GM08714 (cell line): Measurements from ENCODE around the gene RRAGD.

Experiments
- H3K4me3 ChIP-seq: fragments of 200-500 bp; sonication (Bioruptor generic); 2 replicates; pipeline ENCODE4 v1.5.1; 2014; ENCODE audit warnings: mild to moderate bottlenecking, low read length, inconsistent platforms
- ZNF274 ChIP-seq: IDR thresholded peaks from 2 replicates; pipeline ENCODE4 v1.6.1; 2012; ENCODE audit warnings: mild to moderate bottlenecking, low read depth, low read length

RRAGD gene

DNA sequence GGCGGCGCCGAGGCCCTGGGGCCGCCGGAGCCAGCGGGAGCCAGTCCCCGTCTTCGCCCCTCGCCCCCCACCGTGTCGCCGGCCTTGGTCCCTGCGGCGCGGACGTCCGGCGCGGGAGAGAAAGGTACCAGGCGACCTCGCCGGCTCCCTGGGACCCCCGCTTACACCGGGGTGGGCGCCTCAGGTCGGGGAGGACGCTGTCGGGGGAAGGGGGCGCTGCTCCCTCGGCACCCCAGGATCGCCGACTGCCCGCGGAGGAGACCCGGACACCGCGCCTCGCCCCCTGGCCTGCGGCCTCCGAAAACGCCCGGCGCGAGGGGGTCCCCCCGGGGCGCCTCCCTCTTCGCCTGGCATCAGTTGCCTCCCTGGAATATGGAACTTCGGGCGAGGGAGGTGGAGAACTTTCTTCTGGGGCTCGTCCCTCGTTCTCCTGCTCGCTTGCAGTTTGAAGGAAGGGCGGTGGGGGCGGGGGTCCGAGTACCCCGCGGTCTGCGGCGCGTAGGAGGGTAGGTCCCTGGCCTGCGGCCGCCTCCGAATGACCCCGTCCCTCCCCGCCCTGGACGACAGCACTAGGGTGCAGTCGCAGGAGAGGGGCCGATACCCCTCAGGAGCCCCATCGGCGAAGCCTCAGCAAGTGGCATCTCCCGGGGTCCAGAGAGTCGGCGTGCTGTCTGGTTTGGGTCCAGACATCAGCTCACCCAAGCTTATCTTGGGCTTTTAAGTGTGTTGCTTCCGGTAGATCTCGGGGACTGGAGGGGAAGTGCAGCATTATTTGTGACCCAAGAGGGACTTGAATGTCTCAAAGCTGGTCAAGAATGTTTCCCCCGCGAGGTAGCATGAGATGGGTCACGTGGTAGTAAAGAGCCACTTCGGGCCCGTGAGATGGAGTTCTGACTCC is 21.4 kb upstream of the RRAGD start:
- peak overlapping the region; percentile 65 for H3K4me3 ChIP-seq
- no peak for TF ChIP-seq ZNF274

DNA sequence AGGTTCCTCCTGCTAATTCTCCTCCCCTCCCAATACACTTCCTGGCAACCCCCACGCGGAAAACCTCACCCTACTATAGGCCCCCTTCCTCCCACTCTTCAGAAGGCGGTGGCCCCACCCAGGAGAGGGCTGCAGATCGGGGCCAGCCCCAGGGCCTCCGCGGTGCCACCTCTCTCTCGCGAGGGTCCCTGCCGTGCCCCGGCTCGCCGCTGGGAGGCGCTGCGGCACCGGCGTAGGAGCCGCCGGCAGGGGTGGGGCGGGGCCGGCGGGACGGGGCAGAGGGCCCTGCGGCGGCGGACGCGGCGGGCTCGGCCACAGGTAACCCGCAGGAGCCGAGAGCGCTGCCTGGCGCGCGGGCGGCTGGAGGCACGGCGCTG is 20.8 kb upstream of the RRAGD start, which contains the start of gene ANKRD6:
Gene ANKRD6, plus strand, starts transcription at position 278 of the 377 bp plus-strand sequence. CDS start 133,825 bp downstream, outside the sequence.
- H3K4me3 ChIP-seq = peak within 1 kb of the TSS; percentile 65
- no peak for TF ChIP-seq ZNF274

DNA sequence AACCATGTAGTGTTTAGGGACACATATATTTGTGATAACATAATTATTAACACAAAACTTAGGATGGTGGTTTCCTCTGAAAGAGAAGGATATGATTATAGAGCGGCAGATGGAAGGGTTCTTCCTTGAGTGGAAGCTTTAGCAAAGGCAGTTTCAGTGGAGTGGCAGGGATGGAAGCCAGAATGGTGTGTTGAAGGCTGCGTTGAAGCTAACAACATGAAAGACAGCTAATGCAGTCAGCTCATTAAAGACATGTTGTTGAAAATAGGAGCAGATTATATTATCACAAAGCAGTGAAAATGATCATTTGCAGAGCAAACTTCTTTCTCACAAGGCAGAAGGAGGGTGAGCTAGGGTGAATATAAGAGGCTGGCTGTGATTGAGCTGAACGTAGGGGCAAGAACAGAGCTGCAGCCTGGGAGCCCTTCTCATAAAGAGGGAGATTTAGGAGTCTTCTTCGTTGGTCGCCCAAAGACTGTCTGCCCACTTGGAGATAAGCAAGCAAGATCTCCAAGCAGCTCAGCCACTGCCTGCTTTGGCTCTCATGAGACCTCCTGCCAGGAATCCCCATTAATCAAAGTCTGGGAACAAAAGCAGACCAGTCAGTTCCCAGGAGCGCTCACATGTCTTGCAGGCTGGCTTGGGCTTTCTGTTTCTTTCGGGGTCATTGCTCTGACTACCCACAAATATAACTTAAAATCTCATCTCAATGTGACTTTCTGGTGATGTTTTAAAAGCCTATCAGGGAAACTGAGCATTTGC is 18.3 kb upstream of the RRAGD start:
- no peak for TF ChIP-seq ZNF274
- H3K4me3 ChIP-seq = no peak overlapping the region

DNA sequence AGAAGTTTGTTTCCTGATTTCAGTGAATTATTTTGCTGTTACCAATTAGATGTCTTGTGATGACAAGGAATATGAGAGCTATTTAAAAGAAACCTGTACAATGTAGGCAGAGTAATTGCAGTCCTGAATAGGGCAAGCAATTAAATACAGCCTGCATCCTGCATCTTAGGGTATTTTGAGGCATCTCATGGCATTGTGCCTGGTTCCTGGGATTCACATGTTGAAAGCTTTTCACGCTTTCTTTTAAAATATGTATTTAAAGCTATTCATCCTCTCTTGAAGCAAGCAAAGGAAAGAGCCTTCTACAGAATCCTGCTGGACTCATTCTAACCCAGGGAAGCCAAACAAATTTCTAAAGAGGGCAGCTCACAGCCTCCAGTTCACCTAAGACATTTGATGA is 4.7 kb upstream of the RRAGD start:
- no peak for TF ChIP-seq ZNF274
- no peak overlapping the region for H3K4me3 ChIP-seq

DNA sequence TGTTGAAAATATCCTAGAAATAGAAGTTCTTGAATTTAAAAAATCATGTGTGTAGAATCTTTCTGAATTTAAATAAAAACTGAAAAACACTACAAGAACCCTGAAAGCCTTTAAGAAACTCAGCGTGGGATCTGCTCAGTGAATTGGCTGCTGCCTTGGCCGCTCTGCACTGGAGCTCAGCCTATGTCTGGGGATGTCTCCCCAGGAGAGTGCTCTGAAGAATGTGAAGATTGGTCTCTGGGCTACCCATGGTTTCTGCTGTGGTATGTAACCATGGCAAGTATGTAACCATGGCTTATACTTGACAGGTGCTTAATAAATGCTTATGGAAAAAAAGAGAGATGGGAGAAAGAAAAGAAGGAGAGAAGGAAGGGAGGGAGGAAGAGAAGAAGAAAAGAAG is 3.1 kb upstream of the RRAGD start:
- no peak overlapping the region for H3K4me3 ChIP-seq
- no peak for TF ChIP-seq ZNF274

DNA sequence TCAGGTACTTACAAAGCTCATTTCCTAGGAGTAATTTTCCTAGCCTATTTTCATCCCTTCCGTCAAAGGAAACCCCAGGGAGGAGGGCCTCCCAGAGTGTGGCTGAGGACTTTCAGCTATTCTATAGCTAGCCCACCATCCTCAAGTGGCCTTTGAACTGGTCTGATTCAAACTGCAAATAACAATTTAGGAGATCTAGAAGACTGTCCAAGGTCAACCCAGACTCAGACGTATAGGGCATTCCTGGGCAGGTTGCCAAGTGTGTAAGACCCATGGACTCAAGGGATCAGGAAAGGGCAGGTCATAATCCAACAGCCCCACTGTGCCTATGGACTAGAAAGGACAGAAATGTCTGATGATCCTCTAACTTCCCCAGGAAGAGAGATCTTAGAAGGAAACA is 2.1 kb upstream of the RRAGD start:
- no peak for TF ChIP-seq ZNF274

DNA sequence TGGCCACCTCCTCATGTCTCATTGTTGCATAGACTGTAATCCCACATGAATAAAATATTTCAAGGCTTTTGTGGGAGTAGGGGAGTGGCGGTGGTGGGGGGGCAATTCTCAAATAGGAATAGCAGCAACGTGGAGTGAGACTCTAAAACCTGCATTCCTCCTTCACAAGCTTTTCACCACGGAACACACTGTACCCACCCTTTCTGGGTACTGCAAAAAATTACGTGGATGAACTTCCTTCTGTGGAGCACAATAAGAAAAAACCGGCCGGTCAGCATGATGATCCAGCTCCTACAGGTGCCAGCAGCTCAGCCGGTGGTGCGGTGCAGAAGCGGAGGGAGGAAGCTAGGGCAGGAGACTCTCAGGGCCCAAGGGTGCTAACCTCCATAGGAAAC is 930 bp upstream of the RRAGD start:
- H3K4me3 ChIP-seq = peak overlapping the region; percentile 76; the same call in 1 of the 2 replicates
- TF ChIP-seq ZNF274 = no peak

More for the DNA sequence above, 2.1 kb upstream of the RRAGD start:
- no peak overlapping the region for H3K4me3 ChIP-seq

DNA sequence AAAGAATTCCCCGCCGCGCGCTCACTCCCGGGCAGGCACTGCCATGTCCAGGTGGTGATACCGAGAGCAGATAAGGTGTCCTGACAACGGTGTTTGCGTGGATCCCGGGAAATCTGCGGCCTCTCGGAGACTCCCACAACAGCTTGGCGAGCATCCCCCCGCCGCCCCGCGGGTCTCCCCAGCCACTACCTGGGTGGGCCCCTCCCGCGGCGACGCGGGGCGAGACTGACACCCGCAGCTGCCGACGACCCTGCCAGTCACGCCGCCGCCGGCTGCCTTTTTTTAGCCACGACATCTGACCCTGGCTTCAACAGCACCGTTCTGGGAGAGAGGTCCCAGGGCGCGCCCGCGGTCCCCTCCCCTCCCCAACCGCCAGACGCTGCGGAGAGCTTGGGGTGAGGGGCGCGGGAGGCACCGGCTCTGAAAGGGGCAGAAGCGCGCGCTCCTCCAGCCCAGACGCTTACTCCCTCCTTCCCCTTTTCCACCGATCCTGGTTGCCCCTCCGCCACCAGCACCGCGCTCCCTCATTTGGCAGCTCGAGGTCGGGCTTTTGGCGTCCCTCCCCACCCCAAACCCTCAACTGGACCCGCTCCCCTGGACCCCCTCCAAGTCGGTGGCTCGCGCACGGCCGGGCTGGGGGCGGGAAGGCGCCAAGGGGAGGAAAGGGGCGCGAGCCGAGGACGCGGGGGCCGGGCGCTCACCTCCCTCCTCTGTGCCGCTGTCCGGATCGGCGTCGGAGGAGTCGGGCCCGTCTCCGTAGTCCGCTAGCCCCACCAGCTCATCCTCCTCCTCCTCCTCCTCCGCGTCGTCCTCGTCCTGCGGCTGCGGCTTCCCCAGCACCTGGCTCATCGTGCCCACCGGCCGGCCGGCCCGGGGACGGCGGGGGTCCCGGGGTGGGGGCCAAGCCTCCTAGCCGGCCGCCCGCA is 665 bp downstream of the RRAGD start:
- no peak for TF ChIP-seq ZNF274
- peak overlapping the region; percentile 76 for H3K4me3 ChIP-seq

DNA sequence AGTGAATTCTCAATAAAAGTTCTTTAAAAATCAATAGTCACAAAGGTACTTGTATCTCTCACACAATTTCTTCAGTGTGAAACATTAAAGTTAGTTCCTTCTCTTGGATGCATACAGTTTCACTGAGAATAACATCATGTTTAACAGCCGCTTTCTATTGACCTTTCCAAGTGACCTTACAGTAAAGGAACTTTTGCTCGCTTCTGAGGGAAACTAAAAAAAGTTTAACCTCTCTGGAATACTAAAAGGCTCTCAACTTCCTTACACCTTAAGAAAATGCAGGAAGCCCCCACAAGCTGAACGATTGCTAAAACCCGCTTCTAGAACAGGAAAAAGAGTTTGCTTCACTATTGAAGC is 1.3 kb downstream of the RRAGD start:
- peak overlapping the region; percentile 76 for H3K4me3 ChIP-seq
- no peak for TF ChIP-seq ZNF274

DNA sequence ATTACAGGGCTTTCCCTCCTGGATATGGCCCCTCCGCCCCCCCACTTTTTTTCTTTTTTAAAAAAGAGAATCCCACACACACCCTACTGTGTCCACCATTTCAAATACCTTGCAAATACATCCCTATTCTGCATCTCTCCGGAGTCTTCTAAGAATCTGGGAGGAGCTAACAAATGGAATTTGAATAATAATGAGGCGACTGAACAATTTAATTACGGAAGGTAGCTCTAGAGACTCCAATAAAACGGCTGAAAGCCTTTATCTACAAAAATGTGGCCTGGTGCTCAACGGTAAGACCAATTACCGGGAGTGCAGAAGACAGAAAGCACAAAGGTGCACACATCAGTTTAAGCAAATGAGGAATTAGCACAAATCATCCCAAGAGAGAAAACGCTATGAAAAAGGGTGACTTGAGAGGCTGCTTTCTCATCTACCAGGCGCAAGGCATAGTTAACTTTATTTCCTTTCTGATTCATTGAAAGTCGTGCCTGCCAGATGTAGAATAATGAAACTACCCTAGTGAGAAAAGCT is 1.8 kb downstream of the RRAGD start:
- H3K4me3 ChIP-seq = peak overlapping the region; percentile 76

DNA sequence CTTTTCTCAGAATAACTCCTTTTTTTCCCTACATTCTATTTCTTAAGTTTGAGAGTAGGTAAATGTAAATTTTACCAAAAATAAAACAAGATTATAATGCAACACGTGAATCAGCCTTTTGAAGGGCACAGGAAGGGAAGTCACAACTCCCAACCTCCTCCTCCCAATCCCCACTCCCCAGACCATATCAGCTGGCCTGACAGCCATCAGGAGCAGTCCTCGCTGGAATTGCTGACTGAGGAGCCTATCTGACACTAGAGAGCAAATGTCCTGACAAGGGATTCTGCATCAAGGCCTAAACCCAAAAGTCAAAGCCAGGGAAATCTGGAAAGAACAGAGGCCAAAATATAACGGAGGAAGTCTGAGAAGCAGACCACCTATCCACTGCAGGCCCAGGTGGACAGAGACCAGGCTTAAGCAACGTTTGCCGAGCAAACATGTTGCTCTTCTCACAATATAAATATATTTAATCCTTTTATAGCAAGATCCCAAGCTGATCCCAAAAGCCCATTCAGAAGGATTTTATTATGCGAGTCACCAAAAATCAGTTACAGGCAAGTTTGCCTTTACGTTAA is 2.5 kb downstream of the RRAGD start:
- TF ChIP-seq ZNF274 = 0 out of 2 replicates have a peak, but pooled peaks have one; percentile 19
- H3K4me3 ChIP-seq = peak overlapping the region; percentile 76; the same call in 1 of the 2 replicates

More for the DNA sequence above, 1.8 kb downstream of the RRAGD start:
- TF ChIP-seq ZNF274 = no peak

DNA sequence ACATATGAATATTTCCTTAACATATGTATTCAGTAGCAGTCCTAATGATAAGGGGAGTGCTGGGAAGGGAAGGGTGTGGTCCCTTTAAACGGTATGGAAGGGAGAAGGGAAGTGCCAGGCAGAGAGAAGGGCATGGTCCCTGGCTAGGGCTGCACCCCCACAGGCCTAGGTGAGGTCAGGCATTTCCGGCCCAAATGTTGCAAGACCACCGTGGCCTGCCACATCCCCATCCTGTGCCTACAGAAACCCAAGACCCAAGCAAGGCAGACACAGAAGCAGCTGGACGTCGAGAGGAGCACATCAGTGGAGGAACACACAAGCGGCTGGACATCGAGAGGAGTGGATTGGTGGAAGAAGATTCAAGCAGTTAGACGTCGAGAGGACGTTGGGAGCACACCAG is 5.9 kb downstream of the RRAGD start:
- H3K4me3 ChIP-seq = no peak overlapping the region
- TF ChIP-seq ZNF274 = no peak

DNA sequence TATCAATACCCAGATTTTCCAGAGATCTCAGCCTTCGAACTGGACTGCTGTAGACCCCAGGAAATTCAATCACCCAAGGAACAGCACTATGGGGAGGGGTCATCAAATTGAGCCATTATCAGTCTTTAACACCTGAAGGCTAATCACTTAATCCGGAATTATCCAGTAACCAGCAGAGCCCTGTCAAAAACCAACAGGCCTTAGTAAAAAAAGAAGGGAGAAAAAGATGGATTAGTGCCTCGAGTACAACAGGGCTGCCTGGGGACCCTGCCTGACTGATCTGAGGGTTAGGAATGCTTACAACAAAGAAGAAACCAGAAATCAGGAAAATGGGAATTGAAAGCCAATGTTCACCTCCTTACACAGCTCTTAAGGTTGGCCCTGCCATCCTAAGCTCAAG is 7.6 kb downstream of the RRAGD start:
- H3K4me3 ChIP-seq = no peak overlapping the region
- no peak for TF ChIP-seq ZNF274
